WTC11 (cell line): ENCODE measurements around the gene AGMAT. TPM values are rescaled to one million over a fixed set of nuclear protein-coding genes. Genes with fewer than 3 reads are reported as not detected.

Experiments
- ATAC-seq: fragments of 200-7000 bp; cut with Tn5 transposase; 2 replicates; pipeline ENCODE4 v1.10.0; 2021; ENCODE audit warnings: mild to moderate bottlenecking, moderate library complexity
- CTCF ChIA-PET: fragments of 300-600 bp; sonication (Branson Sonifier 250); formaldehyde crosslinking; loops from one replicate; lab custom pipeline; 2021; ENCODE audit warnings: antibody characterized with exemption; lab: Charles Lee
- POLR2A ChIA-PET: fragments of 350-600 bp; sonication (Branson Sonifier 250); formaldehyde crosslinking; loops from one replicate; lab custom pipeline; 2021; ENCODE audit warnings: antibody characterized with exemption; lab: Charles Lee
- DNase-seq: peaks from one replicate; pipeline ENCODE4 v3.0.0; 2021; ENCODE audit warnings: low spot score
- H3K27ac Mint-ChIP-seq: 2 replicates; pipeline ENCODE4 v1.8.0; 2021; ENCODE audit warnings: mixed read lengths
- H3K27me3 Mint-ChIP-seq: 2 replicates; pipeline ENCODE4 v1.8.0; 2021; ENCODE audit warnings: low read depth, mild to moderate bottlenecking, moderate library complexity, mixed read lengths
- H3K36me3 Mint-ChIP-seq: 2 replicates; pipeline ENCODE4 v1.8.0; 2021; ENCODE audit warnings: mixed read lengths
- H3K4me1 Mint-ChIP-seq: 2 replicates; pipeline ENCODE4 v1.8.0; 2022; ENCODE audit warnings: mixed read lengths
- H3K4me3 Mint-ChIP-seq: 2 replicates; pipeline ENCODE4 v1.8.0; 2021; ENCODE audit warnings: mild to moderate bottlenecking, moderate library complexity, mixed read lengths
- H3K9me3 Mint-ChIP-seq: 2 replicates; pipeline ENCODE4 v1.8.0; 2021; ENCODE audit warnings: mixed read lengths
- ATF1 ChIP-seq: sonication (generic); formaldehyde crosslinking; IDR thresholded peaks from 2 replicates; pipeline ENCODE4 v1.8.1; 2023; ENCODE audit warnings: mild to moderate bottlenecking, moderate library complexity, missing genetic modification reagents
- ATF2 ChIP-seq: sonication (generic); formaldehyde crosslinking; IDR thresholded peaks from 2 replicates; pipeline ENCODE4 v1.8.1; 2022; ENCODE audit warnings: low read depth, missing genetic modification reagents, borderline replicate concordance
- CBFB ChIP-seq: sonication (generic); formaldehyde crosslinking; IDR thresholded peaks from 2 replicates; pipeline ENCODE4 v1.8.1; 2022; ENCODE audit warnings: mild to moderate bottlenecking, low read depth, missing genetic modification reagents
- CTCF ChIP-seq: fragments of 200-600 bp; IDR thresholded peaks from 2 replicates; pipeline ENCODE4 v1.8.0; 2022; ENCODE audit warnings: antibody characterized with exemption
- E2F4 ChIP-seq: sonication (generic); formaldehyde crosslinking; IDR thresholded peaks from 2 replicates; pipeline ENCODE4 v1.8.1; 2022; ENCODE audit warnings: low read depth, mild to moderate bottlenecking, moderate library complexity, missing genetic modification reagents, borderline replicate concordance
- ELF4 ChIP-seq: sonication (generic); formaldehyde crosslinking; IDR thresholded peaks from 2 replicates; pipeline ENCODE4 v1.8.1; 2022; ENCODE audit warnings: low read depth, mild to moderate bottlenecking, moderate library complexity, missing genetic modification reagents
- EMX1 ChIP-seq: fragments of 250-450 bp; sonication (Bioruptor Pico); IDR thresholded peaks from 2 replicates; pipeline ENCODE4 v1.8.0; 2021; ENCODE audit warnings: mild to moderate bottlenecking
- ETV6 ChIP-seq: sonication (generic); formaldehyde crosslinking; IDR thresholded peaks from 2 replicates; pipeline ENCODE4 v1.8.1; 2022; ENCODE audit warnings: mild to moderate bottlenecking, missing genetic modification reagents
- FOXJ3 ChIP-seq: sonication (generic); formaldehyde crosslinking; IDR thresholded peaks from 2 replicates; pipeline ENCODE4 v1.9.0; 2021; ENCODE audit warnings: missing genetic modification reagents, mild to moderate bottlenecking, borderline replicate concordance
- FOXK1 ChIP-seq: sonication (generic); formaldehyde crosslinking; IDR thresholded peaks from 2 replicates; pipeline ENCODE4 v1.8.0; 2022; ENCODE audit warnings: mild to moderate bottlenecking, moderate library complexity, missing genetic modification reagents
- IRF1 ChIP-seq: sonication (generic); formaldehyde crosslinking; IDR thresholded peaks from 2 replicates; pipeline ENCODE4 v1.8.0; 2023; ENCODE audit warnings: missing genetic modification reagents
- IRF2 ChIP-seq: sonication (generic); formaldehyde crosslinking; IDR thresholded peaks from 2 replicates; pipeline ENCODE4 v1.8.0; 2022; ENCODE audit warnings: low read depth, missing genetic modification reagents, borderline replicate concordance
- MYBL2 ChIP-seq: sonication (generic); formaldehyde crosslinking; IDR thresholded peaks from 2 replicates; pipeline ENCODE4 v1.8.1; 2023; ENCODE audit warnings: mild to moderate bottlenecking, moderate library complexity, missing genetic modification reagents
- NFYB ChIP-seq: sonication (generic); formaldehyde crosslinking; conservative IDR thresholded peaks from 2 replicates; pipeline ENCODE4 v1.8.0; 2022; ENCODE audit warnings: low read depth, missing genetic modification reagents
- NR3C1 ChIP-seq: sonication (generic); formaldehyde crosslinking; conservative IDR thresholded peaks from 2 replicates; pipeline ENCODE4 v1.8.1; 2023; ENCODE audit warnings: low read depth, mild to moderate bottlenecking, missing genetic modification reagents
- RORB ChIP-seq: fragments of 250-450 bp; sonication (Bioruptor Pico); IDR thresholded peaks from 2 replicates; pipeline ENCODE4 v1.9.0; 2021; ENCODE audit warnings: mild to moderate bottlenecking
- SMAD3 ChIP-seq: sonication (generic); formaldehyde crosslinking; IDR thresholded peaks from 2 replicates; pipeline ENCODE4 v1.8.0; 2022; ENCODE audit warnings: missing genetic modification reagents, mild to moderate bottlenecking, borderline replicate concordance
- SOX15 ChIP-seq: fragments of 250-450 bp; sonication (Bioruptor Pico); IDR thresholded peaks from 2 replicates; pipeline ENCODE4 v1.9.0; 2021; ENCODE audit warnings: mild to moderate bottlenecking
- ZNF121 ChIP-seq: sonication (generic); formaldehyde crosslinking; IDR thresholded peaks from 2 replicates; pipeline ENCODE4 v1.8.0; 2023; ENCODE audit warnings: missing genetic modification reagents
- ZNF423 ChIP-seq: fragments of 250-450 bp; sonication (Bioruptor Pico); IDR thresholded peaks from 2 replicates; pipeline ENCODE4 v2.1.2; 2022; ENCODE audit warnings: mild to moderate bottlenecking, moderate library complexity
- total RNA-seq: library from RNA; stranded (reverse); gene quantifications from 3 replicates; pipeline ENCODE4 v1.2.3, GENCODE V29; 2021
- TF ChIP-seq, protein P1 (sequence below): fragments of 250-450 bp; sonication (Bioruptor Pico); IDR thresholded peaks from 2 replicates; pipeline ENCODE4 v2.1.2; 2022; ENCODE audit warnings: mild to moderate bottlenecking, moderate library complexity
- TF ChIP-seq, protein P2 (sequence below): sonication (generic); formaldehyde crosslinking; IDR thresholded peaks from 2 replicates; pipeline ENCODE4 v1.8.1; 2022; ENCODE audit warnings: mild to moderate bottlenecking, moderate library complexity, missing genetic modification reagents
- TF ChIP-seq, protein P3 (sequence below): fragments of 250-450 bp; sonication (Bioruptor Pico); IDR thresholded peaks from 2 replicates; pipeline ENCODE4 v1.9.0; 2021; ENCODE audit warnings: moderate library complexity, mild to moderate bottlenecking, inconsistent platforms, borderline replicate concordance

AGMAT gene
- total RNA-seq, 1 experiment from 2014 or later = 5.5 TPM

GRCh38 chr1:15557594-15557993, 27.3 kb downstream of the AGMAT start (continued):
- TF ChIP-seq IRF2 (CRISPR knock-in tag) (no peak), NR3C1 (no peak), ZNF423 (no peak)

GRCh38 chr1:15557008-15557407, 27.8 kb downstream of the AGMAT start:
- Mint-ChIP-seq H3K36me3 (peaks cover 10% of the 10 kb centered on the region), H3K4me1 (no peaks in the 10 kb centered on the region), H3K27ac (no peak overlapping the region)
- POLR2A ChIA-PET = no interaction called here
- no peak for TF ChIP-seq ETV6 (CRISPR knock-in tag)
- TF ChIP-seq ATF2 (CRISPR knock-in tag) = no peak
- no peak for TF ChIP-seq NFYB
- TF ChIP-seq IRF1 (CRISPR knock-in tag) = no peak
- no peak for TF ChIP-seq ATF1 (CRISPR knock-in tag)
- TF ChIP-seq CBFB (CRISPR knock-in tag) = no peak
- no peak for TF ChIP-seq ZNF121
- TF ChIP-seq, protein P1, sequence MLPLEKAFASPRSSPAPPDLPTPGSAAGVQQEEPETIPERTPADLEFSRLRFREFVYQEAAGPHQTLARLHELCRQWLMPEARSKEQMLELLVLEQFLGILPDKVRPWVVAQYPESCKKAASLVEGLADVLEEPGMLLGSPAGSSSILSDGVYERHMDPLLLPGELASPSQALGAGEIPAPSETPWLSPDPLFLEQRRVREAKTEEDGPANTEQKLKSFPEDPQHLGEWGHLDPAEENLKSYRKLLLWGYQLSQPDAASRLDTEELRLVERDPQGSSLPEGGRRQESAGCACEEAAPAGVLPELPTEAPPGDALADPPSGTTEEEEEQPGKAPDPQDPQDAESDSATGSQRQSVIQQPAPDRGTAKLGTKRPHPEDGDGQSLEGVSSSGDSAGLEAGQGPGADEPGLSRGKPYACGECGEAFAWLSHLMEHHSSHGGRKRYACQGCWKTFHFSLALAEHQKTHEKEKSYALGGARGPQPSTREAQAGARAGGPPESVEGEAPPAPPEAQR (CRISPR knock-in tag) = no peak
- TF ChIP-seq CTCF = no peak
- no peak for TF ChIP-seq EMX1 (CRISPR knock-in tag)
- TF ChIP-seq, protein P2, sequence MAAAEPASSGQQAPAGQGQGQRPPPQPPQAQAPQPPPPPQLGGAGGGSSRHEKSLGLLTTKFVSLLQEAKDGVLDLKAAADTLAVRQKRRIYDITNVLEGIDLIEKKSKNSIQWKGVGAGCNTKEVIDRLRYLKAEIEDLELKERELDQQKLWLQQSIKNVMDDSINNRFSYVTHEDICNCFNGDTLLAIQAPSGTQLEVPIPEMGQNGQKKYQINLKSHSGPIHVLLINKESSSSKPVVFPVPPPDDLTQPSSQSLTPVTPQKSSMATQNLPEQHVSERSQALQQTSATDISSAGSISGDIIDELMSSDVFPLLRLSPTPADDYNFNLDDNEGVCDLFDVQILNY = no peak
- no peak for TF ChIP-seq FOXK1
- TF ChIP-seq, all 79 proteins: peak for 0
- Mint-ChIP-seq H3K27me3 (no peaks in the 10 kb centered on the region), H3K4me3 (no peak overlapping the region), H3K9me3 (no peaks in the 10 kb centered on the region)
- DNase-seq = no peak
- CTCF ChIA-PET = no interaction called here
- ATAC-seq = no peak

- no peaks in the 10 kb centered on the region for H3K4me1 Mint-ChIP-seq
- H3K27me3 Mint-ChIP-seq = no peaks in the 10 kb centered on the region
- H3K9me3 Mint-ChIP-seq = no peaks in the 10 kb centered on the region
- ChIA-PET POLR2A (no interaction called here), CTCF (no interaction called here)
- peaks cover 29% of the 10 kb centered on the region for H3K36me3 Mint-ChIP-seq
- ATAC-seq (no peak), DNase-seq (no peak)
- no peak overlapping the region for H3K27ac Mint-ChIP-seq
- no peak overlapping the region for H3K4me3 Mint-ChIP-seq
- TF ChIP-seq E2F4 = no peak
- no peak for TF ChIP-seq SOX15 (CRISPR knock-in tag)
- no peak for TF ChIP-seq FOXJ3 (CRISPR knock-in tag)
- TF ChIP-seq, protein P3, sequence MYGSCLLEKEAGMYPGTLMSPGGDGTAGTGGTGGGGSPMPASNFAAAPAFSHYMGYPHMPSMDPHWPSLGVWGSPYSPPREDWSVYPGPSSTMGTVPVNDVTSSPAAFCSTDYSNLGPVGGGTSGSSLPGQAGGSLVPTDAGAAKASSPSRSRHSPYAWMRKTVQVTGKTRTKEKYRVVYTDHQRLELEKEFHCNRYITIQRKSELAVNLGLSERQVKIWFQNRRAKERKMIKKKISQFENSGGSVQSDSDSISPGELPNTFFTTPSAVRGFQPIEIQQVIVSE (CRISPR knock-in tag) = no peak
- TF ChIP-seq RORB (CRISPR knock-in tag) = no peak
- TF ChIP-seq IRF1 (CRISPR knock-in tag) = no peak
- TF ChIP-seq ZNF423 = no peak
- TF ChIP-seq ELF4 (CRISPR knock-in tag) = no peak
- no peak for TF ChIP-seq SMAD3 (CRISPR knock-in tag)
- TF ChIP-seq MYBL2 = no peak
Observed at GRCh38 chr1:15550573-15550972, 34.3 kb downstream of the AGMAT start.
